Esophagus (tissue), 2 donors: Measurements from ENCODE around the gene SUMO3. TPM values are rescaled to one million over a fixed set of nuclear protein-coding genes. Genes with fewer than 3 reads are reported as not detected.
A peak's percentile ranks its signal among the peaks of the same experiment; 100 is the strongest.

Experiments used
- H3K27ac ChIP-seq, 2 donors: one replicate each; pipeline ENCODE4 v1.5.1; 2013; ENCODE audit warnings: low read depth in 2 of 2, mild to moderate bottlenecking in 2 of 2, inconsistent platforms in 1 of 2, low read length in 1 of 2, moderate library complexity in 1 of 2
- H3K27me3 ChIP-seq, 2 donors: one replicate each; pipeline ENCODE4 v1.6.1; 2013; ENCODE audit warnings: low read length in 2 of 2, control low read depth in 1 of 2, mild to moderate bottlenecking in 1 of 2; ENCODE audit not compliant: insufficient read depth in 2 of 2, control insufficient read depth in 1 of 2
- H3K36me3 ChIP-seq, 2 donors: one replicate each; pipeline ENCODE4 v1.6.1; 2013; ENCODE audit warnings: low read length in 1 of 2; ENCODE audit not compliant: control insufficient read depth in 2 of 2, insufficient read depth in 2 of 2
- H3K4me1 ChIP-seq, 2 donors: one replicate each; pipeline ENCODE4 v1.6.1; 2013; ENCODE audit warnings: low read length in 1 of 2; ENCODE audit not compliant: control insufficient read depth in 2 of 2, insufficient read depth in 2 of 2
- H3K4me3 ChIP-seq, 2 donors: one replicate each; pipeline ENCODE4 v1.5.1; 2013; ENCODE audit warnings: low read length in 2 of 2, mild to moderate bottlenecking in 2 of 2, low read depth in 1 of 2, moderate library complexity in 1 of 2
- H3K9me3 ChIP-seq, 2 donors: one replicate each; pipeline ENCODE4 v1.6.1; 2013; ENCODE audit warnings: mild to moderate bottlenecking in 2 of 2, low read depth in 1 of 2, low read length in 1 of 2, moderate library complexity in 1 of 2; ENCODE audit not compliant: control insufficient read depth in 2 of 2, insufficient read depth in 1 of 2
- WGBS, 2 donors: extraction: QIAGEN DNeasy Blood & Tissue Kit; methylation state at CpG; one replicate each; pipeline ENCODE4 v1.1.7; 2013; 5-methylcytosine and 5-hydroxymethylcytosine counted together
- polyA plus RNA-seq, 2 donors: library from polyadenylated mRNA; stranded (reverse); fragments of 200-250 nt; gene quantifications; one replicate each; pipeline ENCODE4 v1.2.3, GENCODE V29; 2013
- donor health status: healthy with polysubstance abuse.
- donor health status: Bipolar disorder and iron deficiency.

The SUMO3 gene
- polyA plus RNA-seq, 2 donors, result 13.4 to 36.5 TPM

- WGBS, 2 donors, result 95 to 97% methylated on average over 33 of the region's 33 CpGs
- no peak overlapping the region for H3K27ac ChIP-seq
- peaks cover 0 to 6% of the 10 kb centered on the region in 2 donors for H3K9me3 ChIP-seq
- H3K36me3 ChIP-seq, result no peaks in the 10 kb centered on the region
- peaks cover 0 to 11% of the 10 kb centered on the region in 2 donors for H3K4me1 ChIP-seq
- H3K4me3 ChIP-seq, result no peak overlapping the region
- H3K27me3 ChIP-seq, result no peaks in the 10 kb centered on the region
Observed at GRCh38 chr21:44819283-44820243, 1.7 kb upstream of the SUMO3 start.

GRCh38 chr21:44818640-44819011 is 764 bp upstream of the SUMO3 start:
- WGBS, 2 donors, result 50 to 64% methylated on average over 23 to 37 of the region's 37 CpGs
- Histone ChIP-seq H3K27me3 (no peaks in the 10 kb centered on the region), H3K4me1 (peaks cover 0 to 11% of the 10 kb centered on the region in 2 donors), H3K9me3 (peaks cover 0 to 6% of the 10 kb centered on the region in 2 donors), H3K4me3 (peak overlapping the region; percentile 47 to 70), H3K27ac (peak overlapping the region; percentile 64 to 84), H3K36me3 (peaks cover under 1 to 2% of the 10 kb centered on the region in 2 donors)

GRCh38 chr21:44817506-44817880 is 369 bp downstream of the SUMO3 start:
- peak overlapping the region; percentile 64 to 84 for H3K27ac ChIP-seq
- H3K36me3 ChIP-seq, result peaks cover 8 to 9% of the 10 kb centered on the region in 2 donors
- H3K4me3 ChIP-seq, result peak overlapping the region; percentile 47 to 70
- peaks cover 0 to 6% of the 10 kb centered on the region in 2 donors for H3K9me3 ChIP-seq
- 1% methylated on average over 25 to 43 of the region's 43 CpGs for WGBS, 2 donors
- H3K4me1 ChIP-seq, result peaks cover 0 to 11% of the 10 kb centered on the region in 2 donors
- H3K27me3 ChIP-seq, result no peaks in the 10 kb centered on the region

- peaks cover 0 to 11% of the 10 kb centered on the region in 2 donors for H3K4me1 ChIP-seq
- H3K36me3 ChIP-seq, result peaks cover 8 to 9% of the 10 kb centered on the region in 2 donors
- no peaks in the 10 kb centered on the region for H3K27me3 ChIP-seq
- H3K4me3 ChIP-seq, result peak overlapping the region; percentile 47 to 62
- WGBS, 2 donors, result 55 to 58% methylated on average over 52 to 57 of the region's 57 CpGs
- peaks cover 0 to 4% of the 10 kb centered on the region in 2 donors for H3K9me3 ChIP-seq
- H3K27ac ChIP-seq, result no peak overlapping the region
Observed at GRCh38 chr21:44816761-44817505, 929 bp downstream of the SUMO3 start.

- H3K36me3 ChIP-seq, result peaks cover 8 to 9% of the 10 kb centered on the region in 2 donors
- WGBS, 2 donors, result 74 to 82% methylated on average over 10 of the region's 10 CpGs
- H3K27ac ChIP-seq, result no peak overlapping the region
- H3K27me3 ChIP-seq, result no peaks in the 10 kb centered on the region
- H3K4me1 ChIP-seq, result peaks cover 0 to 11% of the 10 kb centered on the region in 2 donors
- no peaks in the 10 kb centered on the region for H3K9me3 ChIP-seq
- H3K4me3 ChIP-seq, result no peak overlapping the region
Observed at GRCh38 chr21:44815852-44816628, 1.8 kb downstream of the SUMO3 start.

GRCh38 chr21:44815225-44815624 is 2.6 kb downstream of the SUMO3 start:
- H3K27me3 ChIP-seq, result no peaks in the 10 kb centered on the region
- peaks cover 0 to 17% of the 10 kb centered on the region in 2 donors for H3K4me1 ChIP-seq
- H3K9me3 ChIP-seq, result no peaks in the 10 kb centered on the region
- H3K4me3 ChIP-seq, result no peak overlapping the region
- WGBS, 2 donors, result 87 to 90% methylated on average over 8 of the region's 8 CpGs
- peaks cover 9 to 16% of the 10 kb centered on the region in 2 donors for H3K36me3 ChIP-seq
- no peak overlapping the region for H3K27ac ChIP-seq

GRCh38 chr21:44814498-44815023 is 3.3 kb downstream of the SUMO3 start:
- Histone ChIP-seq H3K9me3 (no peaks in the 10 kb centered on the region), H3K27me3 (no peaks in the 10 kb centered on the region), H3K27ac (no peak overlapping the region), H3K4me1 (peaks cover 0 to 17% of the 10 kb centered on the region in 2 donors), H3K36me3 (peaks cover 9 to 20% of the 10 kb centered on the region in 2 donors), H3K4me3 (no peak overlapping the region)
- WGBS, 2 donors, result 83 to 87% methylated on average over 11 of the region's 11 CpGs

GRCh38 chr21:44813727-44814126 is 4.1 kb downstream of the SUMO3 start:
- WGBS, 2 donors, result 90 to 91% methylated on average over 18 of the region's 18 CpGs
- no peak overlapping the region for H3K27ac ChIP-seq
- no peaks in the 10 kb centered on the region for H3K27me3 ChIP-seq
- no peak overlapping the region for H3K4me3 ChIP-seq
- H3K9me3 ChIP-seq, result no peaks in the 10 kb centered on the region
- H3K4me1 ChIP-seq, result peaks cover 0 to 17% of the 10 kb centered on the region in 2 donors
- peaks cover 9 to 21% of the 10 kb centered on the region in 2 donors for H3K36me3 ChIP-seq

- Histone ChIP-seq H3K4me1 (peaks cover 0 to 17% of the 10 kb centered on the region in 2 donors), H3K27me3 (no peaks in the 10 kb centered on the region), H3K27ac (no peak overlapping the region), H3K4me3 (no peak overlapping the region), H3K36me3 (peaks cover 9 to 24% of the 10 kb centered on the region in 2 donors), H3K9me3 (no peaks in the 10 kb centered on the region)
- 93 to 96% methylated on average over 10 of the region's 10 CpGs for WGBS, 2 donors
Observed at GRCh38 chr21:44813149-44813548, 4.7 kb downstream of the SUMO3 start.
